HG02798 (cell line): Measurements from ENCODE around the gene ZBTB48.
A peak's percentile ranks its signal among the peaks of the same experiment; 100 is the strongest.
"Not testable (repeated sequence)": the region's sequence is repeated elsewhere in the genome, so short reads cannot be mapped to it uniquely, and the experiment has no call there.

Source experiments
- ATAC-seq: cut with Tn5 transposase; IDR thresholded peaks from one replicate; pipeline ENCODE4 v1.9.1; 2021; ENCODE audit warnings: mild to moderate bottlenecking; ENCODE audit not compliant: unreplicated experiment, poor library complexity

ZBTB48 gene

DNA sequence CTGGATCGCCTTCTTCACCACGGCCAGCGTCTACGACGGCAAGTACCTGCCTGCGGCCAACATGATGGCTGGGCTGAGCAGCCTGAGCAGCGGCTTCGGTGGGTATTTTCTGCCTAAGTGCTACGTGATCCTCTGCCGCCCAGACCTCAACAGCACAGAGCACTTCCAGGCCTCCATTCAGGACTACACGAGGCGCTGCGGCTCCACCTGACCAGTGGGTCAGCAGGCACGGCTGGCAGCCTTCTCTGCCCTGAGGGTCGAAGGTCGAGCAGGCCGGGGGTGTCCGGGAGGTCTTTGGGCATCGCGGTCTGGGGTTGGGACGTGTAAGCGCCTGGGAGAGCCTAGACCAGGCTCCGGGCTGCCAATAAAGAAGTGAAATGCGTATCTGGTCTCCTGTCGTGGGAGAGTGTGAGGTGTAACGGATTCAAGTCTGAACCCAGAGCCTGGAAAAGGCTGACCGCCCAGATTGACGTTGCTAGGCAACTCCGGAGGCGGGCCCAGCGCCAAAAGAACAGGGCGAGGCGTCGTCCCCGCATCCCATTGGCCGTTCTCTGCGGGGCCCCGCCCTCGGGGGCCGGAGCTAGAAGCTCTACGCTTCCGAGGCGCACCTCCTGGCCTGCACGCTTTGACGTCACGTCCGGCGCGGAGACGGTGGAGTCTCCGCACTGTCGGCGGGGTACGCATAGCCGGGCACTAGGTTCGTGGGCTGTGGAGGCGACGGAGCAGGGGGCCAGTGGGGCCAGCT, at the start of gene ZBTB48:
ZBTB48 (plus strand) TSS at position 621 of the 745 bp plus-strand sequence. CDS start 616 bp downstream, outside the sequence.
- peak; percentile 94 for ATAC-seq

DNA sequence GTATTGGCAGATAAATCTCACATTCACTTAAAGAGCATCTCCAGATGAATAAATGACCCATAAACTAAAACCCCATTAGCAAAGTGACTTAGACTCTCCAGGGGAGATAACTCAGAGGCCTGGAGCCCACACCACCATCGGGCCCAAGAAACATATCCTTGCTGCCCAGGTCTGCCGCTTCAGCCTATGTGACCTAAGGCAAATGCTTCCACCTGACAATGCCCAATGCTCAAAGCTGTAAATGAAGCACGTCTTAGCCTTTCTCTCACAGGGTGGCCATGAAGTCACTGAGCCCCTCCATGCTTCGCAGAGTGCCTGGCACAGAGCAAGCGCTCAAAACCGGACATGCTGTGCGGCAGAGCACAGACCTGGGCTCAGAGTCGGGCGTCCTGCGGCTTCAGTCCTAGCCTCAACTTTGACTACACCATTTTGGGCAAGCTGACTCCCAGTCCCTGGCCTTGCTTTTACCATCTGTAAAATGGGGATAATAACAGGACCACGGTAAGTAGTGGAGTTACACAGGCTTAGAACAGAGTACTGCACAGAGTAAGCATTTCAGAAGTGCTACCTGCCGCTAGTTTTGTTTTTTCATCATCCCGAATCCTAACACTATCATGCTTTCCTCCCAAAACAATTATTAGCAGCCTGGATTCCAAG, 49.2 kb upstream of the ZBTB48 start:
- no peak for ATAC-seq

DNA sequence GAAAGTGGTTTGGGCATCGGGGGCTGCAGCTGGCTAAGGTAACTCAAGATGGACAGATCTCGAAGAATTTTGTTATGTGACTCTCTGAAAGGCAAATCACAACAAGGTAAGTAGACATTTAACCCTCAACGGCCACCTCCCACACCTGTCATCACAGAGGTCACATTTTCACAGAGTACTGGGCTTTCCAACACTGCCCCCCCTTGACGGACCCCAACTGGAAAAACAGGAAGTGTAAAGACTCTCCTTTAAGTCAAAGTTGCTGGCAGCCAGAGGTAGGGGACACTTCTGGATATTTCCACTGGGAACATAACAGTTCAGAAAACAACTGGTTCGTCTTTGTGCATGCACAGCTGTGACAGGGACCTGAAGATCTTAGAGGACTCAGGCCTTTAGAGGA, 47.8 kb upstream of the ZBTB48 start:
- ATAC-seq = no peak

DNA sequence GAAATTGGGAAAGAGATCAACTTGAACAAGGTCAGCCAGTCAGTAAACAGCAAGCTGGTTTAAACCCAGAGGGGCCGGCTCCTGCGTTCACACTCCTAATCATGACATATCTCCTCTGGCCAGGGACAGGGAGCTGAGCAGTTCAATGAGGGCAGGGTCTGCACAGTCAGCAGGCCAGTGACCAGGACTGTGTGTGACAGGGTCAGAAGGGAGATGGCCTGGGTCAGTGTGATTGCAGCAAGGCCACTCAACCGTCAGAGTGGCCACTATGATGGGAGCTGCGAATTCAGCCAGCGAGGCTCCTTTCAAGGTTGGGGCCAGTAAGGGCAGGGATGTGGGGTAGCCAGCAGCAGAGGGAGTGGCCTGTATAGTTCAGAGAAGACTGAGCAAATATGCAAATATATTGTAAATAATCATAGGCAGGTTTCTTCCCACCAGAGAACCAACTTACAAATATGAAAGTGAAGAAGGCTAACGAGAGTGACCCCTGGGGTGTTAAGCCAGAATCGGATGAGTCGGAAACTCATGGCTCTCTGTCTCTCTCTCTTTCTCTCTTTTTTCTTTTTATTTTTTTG, 45.5 kb upstream of the ZBTB48 start:
- no peak for ATAC-seq

DNA sequence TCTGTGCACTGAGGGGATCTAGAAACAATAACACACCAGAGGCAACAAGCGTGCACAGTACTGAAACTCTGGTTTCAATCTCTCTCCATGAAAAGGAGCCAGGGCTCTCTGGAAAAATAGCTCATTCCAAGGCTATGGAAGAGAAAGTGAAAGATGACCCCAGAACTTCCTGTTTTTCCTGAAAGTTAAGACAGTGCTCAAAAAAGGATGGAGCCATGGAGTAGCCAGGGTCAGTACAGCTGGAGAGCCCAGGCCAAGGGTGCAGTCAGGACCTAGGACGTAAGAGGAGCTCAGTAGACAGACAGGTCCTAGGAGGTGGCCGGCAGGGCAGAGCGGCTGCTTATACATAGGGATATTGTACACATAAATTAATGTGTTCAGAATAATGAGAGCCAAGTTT, 44.6 kb upstream of the ZBTB48 start:
- no peak for ATAC-seq

DNA sequence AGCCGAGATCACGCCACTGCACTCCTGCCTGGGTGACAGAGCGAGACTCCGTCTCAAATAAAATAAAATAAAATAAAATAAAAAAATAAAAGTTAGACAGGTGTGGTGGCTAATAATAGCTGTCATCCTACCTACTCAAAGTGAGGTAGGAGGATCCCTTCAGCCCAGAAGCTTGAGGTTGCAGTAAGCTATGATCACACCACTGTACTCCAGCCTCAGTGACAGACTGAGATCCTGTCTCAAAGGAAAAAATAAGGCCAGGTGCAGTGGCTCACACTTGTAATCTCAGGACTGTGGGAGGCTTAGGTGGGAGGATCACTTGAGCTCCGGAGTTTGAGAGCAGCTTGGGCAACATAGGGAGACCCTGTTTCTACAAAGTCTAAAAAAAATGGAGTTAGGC, 43.5 kb upstream of the ZBTB48 start:
- ATAC-seq = no peak

DNA sequence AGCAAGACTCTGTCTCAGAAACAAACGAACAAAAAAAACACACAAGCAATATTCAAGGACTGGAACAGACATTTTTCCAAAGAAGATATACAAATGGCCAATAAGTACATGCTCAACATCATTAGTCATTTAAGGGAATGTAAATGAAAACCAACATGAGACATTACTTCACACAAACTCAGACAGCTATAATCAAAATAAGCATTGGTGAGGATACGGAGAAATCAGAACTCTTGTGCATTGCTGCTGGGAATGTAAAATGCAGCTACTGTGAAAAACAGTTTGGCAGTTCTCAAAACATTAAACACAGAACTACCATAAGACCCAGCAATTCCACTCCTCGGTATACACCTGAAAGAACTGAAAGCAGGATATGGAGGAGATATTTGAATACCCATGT, 40.8 kb upstream of the ZBTB48 start:
- ATAC-seq = no peak

DNA sequence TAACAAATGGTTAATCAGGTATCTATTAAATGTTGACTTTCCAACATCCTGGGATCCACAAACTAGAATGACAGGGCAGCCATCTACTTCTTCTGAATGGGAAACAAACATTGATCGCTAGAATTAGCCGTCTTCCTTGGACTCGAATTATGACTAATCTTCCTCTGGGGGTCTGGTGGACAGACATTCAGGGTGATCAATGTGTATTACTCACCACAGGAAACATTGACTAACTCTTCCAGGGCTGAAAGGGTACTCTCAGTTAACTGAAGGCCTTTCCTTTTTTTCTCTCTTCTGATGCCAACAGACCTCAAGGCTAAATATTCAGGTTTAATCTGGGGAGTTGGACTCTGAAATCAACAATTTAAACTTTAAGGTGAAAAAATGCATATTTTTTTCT, 35.0 kb upstream of the ZBTB48 start:
- no peak for ATAC-seq

DNA sequence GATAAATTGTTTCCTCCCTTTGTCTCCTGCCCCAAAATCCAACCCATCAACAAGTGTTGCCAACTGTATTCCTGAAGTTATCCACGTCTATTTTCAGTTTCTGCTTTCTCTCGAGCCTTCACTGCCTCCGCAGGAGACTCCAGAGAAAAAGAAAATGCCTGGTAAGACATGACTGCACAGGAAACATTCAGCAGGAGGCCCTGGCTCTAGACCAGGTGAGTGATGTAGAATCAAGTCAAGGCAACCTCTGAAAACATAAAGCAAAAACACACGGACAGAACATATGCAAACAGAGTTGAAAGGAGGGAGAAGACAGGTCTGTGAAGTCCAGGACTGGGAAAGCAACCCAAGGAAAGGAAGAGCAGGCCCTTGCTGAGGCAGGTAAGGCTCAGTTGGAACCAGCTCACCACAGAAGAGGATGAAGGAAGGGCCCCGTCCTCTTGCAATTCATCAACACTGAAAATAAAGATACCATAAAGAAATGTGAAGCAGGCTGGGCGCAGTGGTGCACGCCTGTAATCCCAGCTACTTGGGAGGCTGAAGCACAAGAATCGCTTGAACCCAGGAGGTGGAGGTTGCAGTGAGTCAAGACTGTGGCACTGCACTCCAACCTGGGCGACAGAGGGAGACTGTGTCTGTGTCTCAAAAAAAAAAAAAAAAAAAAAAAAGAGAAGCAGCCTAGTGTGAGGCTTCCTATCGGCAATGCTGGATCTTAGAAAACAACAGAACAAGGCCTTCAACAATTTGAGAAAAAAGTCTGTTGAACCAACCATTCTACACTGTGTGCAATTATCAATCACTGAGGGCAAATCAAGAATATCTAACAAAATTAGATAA, 34.3 kb upstream of the ZBTB48 start:
- ATAC-seq = no peak

DNA sequence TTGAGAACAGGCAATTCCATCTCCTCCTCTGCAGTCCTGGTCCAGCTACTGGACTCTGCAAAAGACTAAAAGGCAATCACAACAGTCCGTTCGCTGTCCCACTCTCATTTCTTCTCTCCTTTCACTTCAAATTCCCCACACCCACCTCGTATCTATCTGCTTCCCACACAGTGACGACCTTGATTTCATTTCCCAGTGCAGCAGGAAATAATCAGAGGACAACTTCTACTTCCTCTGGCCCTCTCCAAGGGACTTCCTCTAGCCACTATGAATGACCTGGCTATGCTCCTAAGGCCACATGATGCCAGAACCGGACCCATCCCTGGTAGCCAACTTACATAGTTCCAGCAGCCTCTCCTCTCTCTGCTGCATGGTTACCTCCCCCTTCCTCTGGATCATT, 33.5 kb upstream of the ZBTB48 start:
- ATAC-seq = no peak

DNA sequence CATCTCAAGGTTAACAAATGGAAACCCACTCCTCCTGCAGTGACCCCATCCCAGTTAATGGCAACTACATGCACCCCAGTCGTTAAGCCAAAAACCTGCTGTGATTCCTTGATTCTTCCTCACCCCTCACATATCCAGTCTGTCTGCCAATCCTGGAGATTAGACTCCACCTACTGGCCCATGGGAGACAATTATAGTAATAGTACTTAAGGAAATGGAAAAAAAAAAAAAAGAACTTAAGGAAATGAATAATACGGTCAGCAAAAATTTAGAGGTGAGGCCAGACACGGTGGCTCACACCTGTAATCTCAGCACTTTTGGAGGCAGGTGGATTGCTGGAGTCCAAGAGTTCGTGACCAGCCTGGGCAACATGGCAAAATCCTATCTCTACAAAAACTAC, 32.5 kb upstream of the ZBTB48 start:
- ATAC-seq = no peak

DNA sequence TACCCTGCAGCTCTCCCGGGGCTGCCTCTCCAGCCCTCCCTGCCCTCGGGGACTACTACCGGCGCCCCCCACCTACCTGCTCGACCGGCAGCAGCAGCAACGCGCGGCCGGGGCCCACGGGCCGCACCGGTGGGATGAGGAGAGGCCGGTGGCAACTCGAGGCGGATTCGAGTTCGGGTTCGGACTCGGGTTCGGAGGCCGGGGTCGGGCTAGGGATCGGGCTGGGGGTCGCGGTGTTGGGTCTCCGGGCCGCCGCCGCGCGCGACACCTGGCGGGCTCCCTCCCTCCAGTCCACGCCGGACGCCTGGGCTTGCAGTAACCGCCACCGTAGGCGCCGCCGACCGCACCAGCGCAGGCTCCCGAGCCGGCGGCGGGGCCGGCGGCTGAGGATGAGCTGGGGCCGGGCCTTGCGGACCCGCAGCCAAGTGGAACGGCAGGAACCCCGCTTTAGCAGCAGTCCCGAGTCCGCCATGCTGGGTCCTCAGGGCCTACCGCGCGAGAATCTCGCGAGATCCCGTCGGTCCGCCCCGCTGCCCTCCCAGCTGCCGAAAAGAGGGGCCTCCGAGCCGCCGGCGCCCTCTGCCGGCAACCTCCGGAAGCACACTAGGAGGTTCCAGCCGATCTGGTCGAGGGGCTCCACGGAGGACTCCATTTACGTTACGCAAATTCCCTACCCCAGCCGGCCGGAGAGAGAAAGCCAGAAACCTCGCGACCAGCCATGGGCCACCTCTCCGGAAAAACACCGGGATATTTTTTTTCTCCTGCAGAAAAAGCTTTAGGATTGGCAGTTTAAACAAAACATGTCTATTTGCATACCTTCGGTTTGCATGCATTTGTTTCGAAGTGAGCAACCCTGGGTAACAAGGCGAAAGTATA, 25.5 kb upstream of the ZBTB48 start, which contains the start of gene NOL9:
NOL9 (minus strand) TSS at position 483 of the 876 bp plus-strand sequence; CDS start at position 472, 11 bp downstream.
- peak; percentile 94 for ATAC-seq

DNA sequence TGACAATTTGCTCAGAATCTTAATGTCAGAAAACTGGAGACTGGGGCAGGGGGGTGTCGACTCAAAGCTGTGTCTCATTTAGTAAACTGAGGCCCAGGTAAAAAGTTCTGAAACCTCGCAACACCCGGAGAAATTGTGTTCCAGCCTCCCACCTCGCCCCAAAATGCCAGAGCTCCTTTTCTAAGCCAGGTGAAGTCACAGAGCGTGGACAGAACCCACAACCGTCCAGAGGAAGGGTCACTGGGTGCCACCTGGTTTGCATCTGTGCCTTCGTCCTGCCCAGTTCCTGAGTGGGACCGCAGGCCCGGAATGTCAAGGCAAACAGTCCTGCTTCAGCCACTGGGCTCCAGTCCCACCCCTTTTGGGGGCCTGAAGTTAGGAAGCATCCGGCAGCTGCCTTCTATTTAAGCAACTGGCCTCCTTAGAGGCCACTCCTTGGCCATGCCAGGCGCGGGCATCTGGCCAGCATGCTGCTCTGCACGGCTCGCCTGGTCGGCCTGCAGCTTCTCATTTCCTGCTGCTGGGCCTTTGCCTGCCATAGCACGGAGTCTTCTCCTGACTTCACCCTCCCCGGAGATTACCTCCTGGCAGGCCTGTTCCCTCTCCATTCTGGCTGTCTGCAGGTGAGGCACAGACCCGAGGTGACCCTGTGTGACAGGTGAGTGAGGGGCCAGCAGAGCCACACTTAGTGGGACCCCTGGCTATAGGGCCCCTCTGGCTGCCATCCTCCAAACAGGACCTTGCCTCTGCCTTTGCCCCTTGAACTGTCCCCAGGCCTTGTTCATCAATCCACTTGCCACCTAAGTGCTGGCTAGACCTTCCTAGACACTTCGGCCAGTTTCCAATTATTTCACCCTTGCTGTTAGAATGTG, 24.7 kb upstream of the ZBTB48 start, which contains the start of gene TAS1R1:
TAS1R1 (plus strand) TSS at position 401 of the 872 bp plus-strand sequence; CDS start at position 468, 67 bp downstream.
- ATAC-seq = no peak

DNA sequence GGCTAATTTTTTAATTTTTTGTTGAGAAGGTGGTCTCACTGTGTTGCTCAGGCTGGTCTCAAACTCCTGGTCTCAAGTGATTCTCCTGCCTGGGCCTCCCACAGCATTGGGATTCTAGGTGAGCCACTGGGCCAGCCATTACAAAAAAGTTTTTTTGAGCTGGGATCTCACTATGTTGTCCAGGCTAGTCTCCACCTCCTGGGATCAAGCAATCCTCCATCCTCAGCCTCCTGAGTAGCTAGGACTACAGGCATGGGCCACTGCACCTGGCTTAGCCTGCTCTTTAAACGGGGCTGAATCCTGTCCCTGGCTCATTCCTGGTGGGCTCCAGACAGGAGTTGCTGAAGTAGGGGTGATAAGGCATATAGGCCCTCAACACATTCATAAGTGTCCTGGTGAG, 22.2 kb upstream of the ZBTB48 start:
- no peak for ATAC-seq

DNA sequence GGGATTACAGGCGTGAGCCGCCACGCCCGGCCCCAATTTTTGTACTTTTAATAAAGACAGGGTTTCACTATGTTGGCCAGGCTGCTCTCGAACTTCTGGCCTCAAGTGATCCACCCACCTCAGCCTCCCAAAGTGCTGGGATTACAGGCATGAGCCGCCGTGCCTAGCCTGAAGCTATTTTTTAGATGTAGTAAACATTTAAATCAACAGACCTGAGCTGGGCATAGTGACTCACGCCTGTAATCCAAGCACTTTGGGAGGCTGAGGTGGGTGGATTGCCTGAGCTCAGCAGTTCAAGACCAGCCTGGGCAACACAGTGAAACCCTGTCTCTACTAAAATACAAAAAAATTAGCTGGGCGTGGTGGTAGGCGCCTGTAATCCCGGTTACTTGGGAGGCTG, 20.6 kb upstream of the ZBTB48 start:
- not testable (repeated sequence) for ATAC-seq

DNA sequence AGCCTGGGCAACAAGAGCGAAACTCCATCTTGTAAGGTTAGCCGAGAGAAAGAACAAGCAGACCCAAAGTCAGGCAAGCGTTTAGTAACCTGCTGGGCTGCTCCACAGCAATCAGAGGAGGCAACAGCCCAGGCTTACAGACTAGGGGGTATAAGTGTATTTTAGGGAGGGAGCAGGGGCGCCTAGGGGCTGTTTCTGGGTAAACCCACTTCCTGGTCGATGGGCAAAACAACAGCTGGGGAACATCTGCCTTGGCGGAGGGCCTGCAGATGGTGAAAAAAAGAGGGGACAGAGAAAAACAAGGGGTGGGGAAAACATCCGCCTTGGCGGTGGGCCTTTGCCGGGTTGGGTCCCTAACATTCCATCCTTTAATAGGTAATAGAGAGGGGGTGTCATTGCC, 19.5 kb upstream of the ZBTB48 start:
- no peak for ATAC-seq

DNA sequence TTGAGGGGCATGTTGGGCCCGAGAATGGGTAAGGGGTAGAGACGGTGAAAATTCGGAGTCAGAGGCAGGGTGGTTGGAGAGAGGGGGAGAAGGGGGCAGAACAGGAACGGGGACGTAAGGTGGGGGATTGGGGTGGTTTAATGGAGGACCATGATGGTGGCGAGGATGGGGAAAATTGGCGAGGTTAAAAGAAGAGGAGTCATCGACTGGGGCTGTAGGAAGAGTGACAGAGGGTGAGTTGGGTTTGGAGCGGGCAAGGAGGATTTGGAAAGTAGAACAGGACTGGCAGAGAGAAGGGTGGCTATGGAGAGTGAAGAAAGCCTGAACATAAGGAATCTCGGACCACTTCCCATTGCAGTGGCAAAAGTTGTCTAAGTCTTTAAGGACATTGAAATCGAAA, 10.8 kb upstream of the ZBTB48 start:
- ATAC-seq = no peak

DNA sequence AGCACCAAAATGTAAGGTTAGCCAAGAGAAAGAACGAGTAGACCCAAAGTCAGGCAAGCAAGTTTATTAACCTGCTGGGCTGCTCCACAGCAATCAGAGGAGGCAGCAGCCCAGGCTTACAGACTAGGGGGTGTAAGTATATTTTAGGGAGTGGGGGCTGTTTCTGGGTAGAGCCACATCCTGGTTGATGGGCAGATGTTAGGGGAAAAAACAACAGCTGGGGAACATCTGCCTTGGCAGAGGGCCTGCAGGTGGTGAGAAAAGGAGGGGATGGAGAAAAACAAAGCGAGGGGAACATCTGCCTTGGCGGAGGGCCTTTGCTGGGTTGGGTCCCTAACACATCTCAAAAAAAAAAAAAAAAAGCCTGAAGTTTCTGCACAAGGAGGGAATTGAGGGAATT, 9.7 kb upstream of the ZBTB48 start:
- ATAC-seq = no peak

DNA sequence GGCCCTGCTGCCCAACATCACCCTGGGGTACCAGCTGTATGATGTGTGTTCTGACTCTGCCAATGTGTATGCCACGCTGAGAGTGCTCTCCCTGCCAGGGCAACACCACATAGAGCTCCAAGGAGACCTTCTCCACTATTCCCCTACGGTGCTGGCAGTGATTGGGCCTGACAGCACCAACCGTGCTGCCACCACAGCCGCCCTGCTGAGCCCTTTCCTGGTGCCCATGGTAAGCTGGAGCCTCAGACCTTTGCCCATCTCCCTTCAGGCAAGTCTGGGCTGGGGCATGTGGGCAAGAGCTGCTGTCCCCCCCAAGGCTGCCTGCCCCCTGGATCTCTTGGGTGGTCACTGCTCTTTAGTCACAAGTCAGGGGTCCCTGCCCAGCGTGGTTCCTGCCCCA, 8.8 kb upstream of the ZBTB48 start:
- ATAC-seq = no peak
